HG02870 (cell line): ENCODE data around the gene PALLD.
"Not testable (repeated sequence)": the region's sequence is repeated elsewhere in the genome, so short reads cannot be mapped to it uniquely, and the experiment has no call there.

Experiments
- ATAC-seq: cut with Tn5 transposase; IDR thresholded peaks from one replicate; pipeline ENCODE4 v1.9.1; 2021; ENCODE audit warnings: mild to moderate bottlenecking, moderate library complexity; ENCODE audit not compliant: unreplicated experiment

The PALLD gene

GRCh38 chr4:168490711-168491110, 6.1 kb upstream of the PALLD start:
- no peak for ATAC-seq

- no peak for ATAC-seq
Observed at GRCh38 chr4:168491563-168491962, 5.3 kb upstream of the PALLD start.

DNA sequence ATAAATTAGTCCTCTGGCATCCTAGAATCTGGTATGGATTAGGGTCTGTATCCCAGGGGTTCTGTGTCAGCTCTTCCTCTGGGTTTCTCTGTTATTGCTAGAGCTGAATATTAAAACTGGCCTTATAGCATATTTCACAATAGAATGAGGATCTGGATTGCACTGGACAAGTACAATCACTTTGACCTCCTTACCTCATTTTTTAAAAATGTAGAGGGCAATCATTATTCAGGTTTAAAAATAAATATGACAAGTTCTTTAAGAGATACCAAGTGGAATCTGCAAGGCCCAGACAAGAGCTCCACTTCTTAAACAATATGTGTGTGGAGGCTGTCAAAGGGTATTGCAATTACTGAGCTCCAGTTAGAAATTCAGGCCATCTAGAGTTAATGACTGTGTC, 1.4 kb downstream of the PALLD start:
- no peak for ATAC-seq

GRCh38 chr4:168499241-168499640, 2.4 kb downstream of the PALLD start:
- ATAC-seq, result no peak

GRCh38 chr4:168501407-168501806, 4.6 kb downstream of the PALLD start:
- no peak for ATAC-seq

DNA sequence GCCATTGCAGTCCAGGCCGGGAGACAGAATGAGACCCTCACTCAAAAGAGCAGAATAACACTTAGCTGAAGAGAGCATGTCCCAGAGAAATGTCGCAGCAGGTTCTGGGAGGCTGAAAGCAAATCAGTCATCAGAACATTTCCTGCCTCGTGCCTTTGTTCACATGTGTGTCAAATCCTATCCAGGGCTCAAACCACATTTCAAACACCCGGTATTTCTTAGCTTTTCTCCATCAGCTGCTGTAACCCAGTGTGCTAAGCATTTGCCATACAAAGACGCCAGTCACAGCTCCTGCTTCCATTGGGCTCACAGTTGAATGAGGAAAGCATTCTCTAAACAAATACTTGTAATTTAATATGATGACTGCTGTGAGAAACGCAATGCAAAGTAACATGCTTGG, 6.0 kb downstream of the PALLD start:
- no peak for ATAC-seq

DNA sequence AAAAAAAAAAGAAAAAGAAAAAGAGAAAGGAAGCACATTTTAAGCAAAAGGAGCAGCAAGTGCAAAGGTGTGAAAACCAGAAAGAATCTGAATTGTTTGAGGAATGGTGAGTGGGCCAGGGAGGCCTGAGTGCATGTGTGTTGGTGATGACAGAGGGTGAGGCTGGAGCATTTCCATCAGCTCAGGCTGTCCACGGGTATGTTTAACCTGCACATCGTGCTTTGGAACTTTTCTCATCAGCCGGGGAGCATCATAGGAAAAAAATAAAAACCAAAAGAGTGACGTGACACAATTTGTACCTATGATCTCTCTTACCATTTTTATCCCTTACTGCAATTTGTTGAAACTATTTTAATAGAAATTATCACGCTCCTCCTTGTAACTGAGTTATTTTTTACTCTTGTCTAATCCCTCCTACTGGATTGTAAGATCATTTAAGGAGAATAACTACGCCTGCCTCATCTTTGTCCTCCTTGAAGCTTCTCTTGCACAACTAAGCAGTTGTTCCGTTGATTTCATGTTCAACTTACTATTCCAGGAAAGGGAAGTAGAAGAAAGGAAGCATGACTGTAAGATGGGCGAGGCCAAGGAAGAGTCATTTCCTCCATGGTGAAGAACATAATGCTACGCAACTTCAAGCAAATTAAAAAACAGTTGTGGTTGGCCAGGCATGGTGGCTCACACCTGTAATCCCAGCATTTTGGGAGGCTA, 7.0 kb downstream of the PALLD start:
- ATAC-seq, result no peak

GRCh38 chr4:168504526-168504925, 7.7 kb downstream of the PALLD start:
- no peak for ATAC-seq

DNA sequence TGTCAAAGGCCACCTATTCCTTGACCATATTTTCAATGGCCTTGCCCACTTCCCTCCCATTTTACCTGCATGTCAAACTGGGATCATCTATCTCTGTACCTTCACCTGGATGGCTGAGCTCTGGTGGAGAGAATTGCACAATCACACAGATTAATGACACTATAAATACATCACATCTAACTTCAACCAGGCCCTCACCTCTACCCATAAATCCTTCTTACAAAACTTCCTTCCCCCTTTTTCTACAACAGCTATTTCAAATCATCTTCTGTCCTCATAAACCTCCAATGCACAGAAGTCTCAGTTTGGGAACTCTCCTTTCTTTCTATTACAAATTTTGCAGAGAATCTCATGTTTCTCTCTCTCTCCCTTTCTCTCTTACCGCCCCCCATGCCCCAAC, 9.2 kb downstream of the PALLD start:
- ATAC-seq, result no peak

GRCh38 chr4:168507178-168507815, 10.4 kb downstream of the PALLD start:
- no peak for ATAC-seq

- ATAC-seq, result no peak
Observed at GRCh38 chr4:168508683-168509082, 11.8 kb downstream of the PALLD start.

- no peak for ATAC-seq
Observed at GRCh38 chr4:168509786-168510185, 12.9 kb downstream of the PALLD start.

- no peak for ATAC-seq
Observed at GRCh38 chr4:168511780-168512489, 15.1 kb downstream of the PALLD start.

DNA sequence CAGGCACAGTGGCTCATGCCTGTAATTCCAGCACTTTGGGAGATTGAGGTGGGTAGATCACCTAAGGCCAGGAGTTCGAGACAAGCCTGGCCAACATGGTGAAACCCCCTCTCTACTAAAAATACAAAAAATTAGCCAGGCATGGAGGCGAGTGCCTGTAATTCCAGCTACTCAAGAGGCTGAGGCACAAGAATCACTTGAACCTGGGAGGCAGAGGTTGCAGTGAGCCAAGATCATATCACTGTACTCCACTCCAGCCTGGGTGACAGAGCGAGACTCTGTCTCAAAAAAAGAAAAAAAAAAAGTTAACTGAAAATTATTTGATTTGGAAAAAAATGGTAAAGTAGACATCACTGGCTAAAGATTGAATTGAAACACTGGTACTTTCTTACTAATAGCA, 17.0 kb downstream of the PALLD start:
- ATAC-seq, result not testable (repeated sequence)

GRCh38 chr4:168514249-168514852, 17.5 kb downstream of the PALLD start:
- no peak for ATAC-seq

GRCh38 chr4:168515222-168516011, 18.6 kb downstream of the PALLD start:
- ATAC-seq, result no peak

DNA sequence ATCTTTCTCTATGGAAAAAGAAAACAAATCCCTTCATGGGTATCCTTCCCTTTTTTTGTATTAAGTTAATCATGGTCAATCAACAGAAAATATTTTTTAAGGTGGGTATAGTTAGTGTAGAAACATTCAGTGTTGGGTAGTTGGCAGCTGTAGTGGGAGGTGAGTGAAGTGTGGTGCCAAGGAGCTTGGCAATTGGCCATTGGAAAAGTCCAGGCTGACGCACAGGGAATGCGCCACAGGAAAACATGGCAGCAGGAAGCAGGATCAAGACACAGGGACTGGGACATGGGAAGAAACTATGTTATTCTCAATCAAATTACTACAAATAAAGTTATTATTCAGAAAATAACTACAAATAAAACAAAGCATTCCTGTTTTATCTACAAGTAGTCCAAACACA, 20.0 kb downstream of the PALLD start:
- no peak for ATAC-seq

GRCh38 chr4:168519576-168519975, 22.7 kb downstream of the PALLD start:
- no peak for ATAC-seq

- no peak for ATAC-seq
Observed at GRCh38 chr4:168521721-168522120, 24.9 kb downstream of the PALLD start.

DNA sequence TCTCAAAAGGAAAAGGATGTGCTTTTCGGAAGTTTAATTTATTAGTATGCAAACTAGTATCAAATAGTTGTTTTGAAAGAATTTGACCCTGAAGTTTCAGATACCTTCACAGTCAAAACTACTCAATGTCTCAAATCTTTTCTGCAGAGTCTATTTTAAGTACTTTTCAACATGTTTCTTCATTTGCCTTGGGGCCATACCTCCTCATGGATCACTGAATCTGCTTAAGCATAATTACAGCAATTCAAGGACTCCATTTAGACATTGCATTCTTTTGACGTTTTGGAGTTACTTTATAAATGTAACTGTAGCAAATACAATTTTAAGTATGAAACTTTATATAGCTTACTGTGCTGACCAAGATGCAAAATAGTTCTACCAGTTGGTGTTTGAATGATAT, 25.5 kb downstream of the PALLD start:
- no peak for ATAC-seq
